ENCODE results near the gene CACNG8.
"Not testable (repeated sequence)": the region's sequence is repeated elsewhere in the genome, so short reads cannot be mapped to it uniquely, and the experiment has no call there.

CACNG8 gene

DNA sequence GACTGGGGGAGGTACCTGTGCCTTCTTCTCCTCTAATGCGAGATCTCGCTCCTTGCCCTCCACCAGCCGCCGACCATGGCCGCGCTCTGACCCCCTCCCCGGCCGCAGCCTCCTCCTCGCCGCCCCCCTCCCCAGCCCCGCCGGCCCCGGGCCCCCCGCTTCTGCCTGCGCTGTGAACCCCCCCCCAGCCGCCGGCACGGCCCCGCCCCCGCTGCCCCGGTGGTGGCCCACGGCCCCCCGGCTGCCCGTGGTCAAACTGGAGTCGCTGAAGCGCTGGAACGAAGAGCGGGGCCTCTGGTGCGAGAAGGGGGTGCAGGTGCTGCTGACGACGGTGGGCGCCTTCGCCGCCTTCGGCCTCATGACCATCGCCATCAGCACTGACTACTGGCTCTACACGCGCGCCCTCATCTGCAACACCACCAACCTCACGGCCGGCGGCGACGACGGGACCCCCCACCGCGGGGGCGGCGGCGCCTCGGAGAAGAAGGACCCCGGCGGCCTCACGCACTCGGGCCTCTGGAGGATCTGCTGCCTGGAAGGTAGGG, at the start of gene CACNG8:
TSS of gene CACNG8 (plus strand) at position 51 of the 545 bp plus-strand sequence.
- DNase-seq = no peak

DNA sequence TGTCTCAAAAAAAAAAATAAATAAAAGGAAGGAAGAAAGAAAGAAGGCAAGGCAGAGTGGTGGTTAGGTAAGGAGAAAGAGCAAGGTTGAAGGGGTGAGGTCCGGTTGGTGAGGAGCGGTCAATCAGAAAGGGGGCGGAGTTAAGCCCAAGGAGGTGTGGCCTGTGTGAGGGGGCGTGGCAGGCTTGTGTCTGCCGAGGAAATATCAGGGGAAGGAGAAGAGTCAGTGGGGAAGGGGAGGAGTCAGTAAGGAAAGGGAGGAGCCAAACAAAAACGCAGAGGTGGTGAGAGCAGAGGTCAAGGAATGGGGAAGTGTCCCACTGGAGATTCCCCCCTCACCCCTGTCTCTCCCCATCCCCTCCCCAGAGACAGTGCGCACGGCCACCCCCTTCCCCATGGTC, 47.7 kb upstream of the CACNG8 start:
- DNase-seq = peak; percentile 35 to 39 (median 36)

DNA sequence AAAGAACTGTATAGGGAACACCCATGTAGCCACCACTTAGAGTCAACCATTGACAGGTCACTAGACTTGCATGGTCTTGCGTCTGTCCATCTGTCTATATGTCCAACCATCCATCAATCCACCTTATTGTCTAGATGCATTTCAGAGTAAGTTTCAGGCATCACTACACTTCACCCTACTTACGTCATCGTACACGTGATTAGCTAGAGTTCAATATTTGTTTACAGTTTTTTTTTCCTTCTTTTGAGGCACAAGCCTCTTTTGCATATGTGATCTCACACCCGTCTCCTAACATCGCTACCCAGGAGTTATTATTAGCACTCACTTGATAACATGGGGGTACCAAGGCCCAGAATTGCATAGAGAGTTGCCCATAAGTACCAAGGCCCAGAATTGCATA, 46.7 kb upstream of the CACNG8 start:
- DNase-seq = no peak

DNA sequence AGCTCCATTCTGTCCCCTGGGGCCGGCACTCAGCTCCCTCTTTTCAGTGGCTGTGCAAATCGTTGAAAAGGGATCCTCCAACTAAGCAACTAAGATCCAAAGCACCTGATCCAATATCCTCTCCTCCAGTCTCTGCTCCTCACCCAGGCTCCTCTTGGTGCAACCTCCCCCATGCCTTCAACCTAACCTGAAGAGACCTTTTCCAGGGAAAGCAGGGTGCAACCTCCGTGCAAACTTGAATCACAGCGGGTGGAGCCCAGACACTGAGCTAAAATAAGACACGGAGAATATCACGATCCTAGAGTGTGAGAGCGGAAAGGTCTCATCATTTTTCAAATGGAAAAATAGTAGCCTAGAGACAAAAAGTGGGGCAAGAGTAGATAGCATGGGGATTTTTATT, 45.4 kb upstream of the CACNG8 start:
- DNase-seq = no peak

DNA sequence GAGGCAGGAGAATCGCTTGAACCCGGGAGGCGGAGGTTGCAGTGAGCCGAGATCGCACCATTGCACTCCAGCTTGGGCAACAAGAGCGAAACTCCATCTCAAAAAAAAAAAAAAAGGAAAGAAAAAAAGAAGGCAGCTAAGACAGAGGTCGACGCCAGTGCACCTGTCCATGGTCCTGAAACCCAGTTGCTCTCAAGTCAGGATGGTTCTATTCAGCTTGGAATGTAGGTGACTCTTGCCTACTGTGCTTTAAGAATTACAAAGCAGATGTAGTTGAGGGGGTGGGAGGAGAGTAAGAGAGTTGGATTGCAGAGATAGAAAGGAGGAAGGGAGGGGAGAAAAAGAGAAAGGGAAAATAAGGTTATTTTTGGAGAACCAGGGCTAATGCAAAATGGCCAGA, 35.0 kb upstream of the CACNG8 start:
- peak; percentile 54 to 80 (median 71) for DNase-seq

DNA sequence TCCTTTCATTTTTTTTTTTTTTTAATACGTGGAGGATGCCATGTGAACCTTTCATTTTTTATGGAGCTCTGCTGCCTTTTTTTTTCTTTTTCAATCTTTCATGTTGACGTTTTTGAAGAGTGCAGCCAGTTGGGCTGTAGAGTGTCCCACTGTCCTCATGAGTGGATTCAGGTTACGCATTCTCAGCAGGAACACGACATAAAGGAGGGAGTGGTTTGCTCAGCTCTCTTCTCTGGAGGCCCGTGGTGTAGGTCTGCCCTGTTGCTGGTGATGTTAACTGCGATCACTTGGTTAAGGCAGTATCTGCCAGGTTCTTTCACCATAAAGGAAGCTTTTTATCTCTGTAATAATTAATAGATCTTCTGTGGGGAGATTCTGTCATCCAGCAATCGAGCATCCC, 26.7 kb upstream of the CACNG8 start:
- DNase-seq = no peak

DNA sequence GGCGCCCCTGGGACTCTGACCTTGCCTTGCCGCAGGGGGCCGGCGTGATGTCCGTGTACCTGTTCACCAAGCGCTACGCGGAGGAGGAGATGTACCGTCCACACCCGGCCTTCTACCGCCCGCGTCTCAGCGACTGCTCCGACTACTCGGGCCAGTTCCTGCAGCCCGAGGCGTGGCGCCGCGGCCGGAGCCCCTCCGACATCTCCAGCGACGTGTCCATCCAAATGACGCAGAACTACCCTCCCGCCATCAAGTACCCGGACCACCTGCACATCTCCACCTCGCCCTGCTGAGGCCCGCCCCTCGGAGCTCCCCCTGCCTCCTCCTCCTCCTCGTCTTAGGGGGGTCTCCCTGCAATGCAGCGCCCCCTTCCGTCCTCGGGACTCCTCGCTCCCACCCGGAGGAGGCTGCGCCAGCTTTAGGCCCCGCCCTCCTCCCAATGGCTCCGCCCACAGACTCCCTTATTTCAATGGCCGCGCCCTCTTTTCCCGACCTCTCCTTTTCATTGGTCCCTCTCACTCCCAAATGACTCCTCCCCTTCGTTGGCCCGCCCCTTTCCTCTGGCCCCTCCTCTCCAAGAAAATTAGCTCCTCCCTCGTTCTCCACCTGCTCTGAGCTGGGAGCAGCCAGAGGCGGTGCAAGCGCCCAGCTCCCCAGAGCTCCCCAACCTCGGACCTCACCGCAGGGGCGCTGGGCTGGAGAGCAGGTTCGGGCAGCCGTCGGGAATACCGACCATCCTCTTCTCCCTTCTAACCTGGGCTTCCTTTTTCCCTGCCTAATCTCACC, 20.5 kb upstream of the CACNG8 start:
- peak; percentile 21 to 36 (median 30) for DNase-seq

DNA sequence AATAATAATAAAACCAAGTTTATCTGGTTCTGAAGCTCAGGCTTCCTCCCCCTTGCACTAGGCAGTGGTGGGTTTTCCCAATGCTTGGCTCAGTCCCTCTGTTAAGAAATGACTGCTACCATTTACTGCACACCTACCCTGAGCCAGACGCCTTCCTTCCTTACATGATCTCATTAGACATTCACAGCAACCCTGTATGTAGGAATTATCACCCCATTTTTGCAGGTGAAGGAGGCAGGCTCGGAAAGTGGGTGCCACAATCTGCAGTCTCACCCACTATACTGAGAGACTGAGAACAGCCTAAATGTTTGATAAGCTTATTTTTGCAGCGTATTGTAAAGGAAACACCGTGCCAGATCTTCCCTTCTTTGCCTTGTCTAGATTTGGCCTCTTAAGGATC, 18.3 kb upstream of the CACNG8 start:
- DNase-seq = no peak

DNA sequence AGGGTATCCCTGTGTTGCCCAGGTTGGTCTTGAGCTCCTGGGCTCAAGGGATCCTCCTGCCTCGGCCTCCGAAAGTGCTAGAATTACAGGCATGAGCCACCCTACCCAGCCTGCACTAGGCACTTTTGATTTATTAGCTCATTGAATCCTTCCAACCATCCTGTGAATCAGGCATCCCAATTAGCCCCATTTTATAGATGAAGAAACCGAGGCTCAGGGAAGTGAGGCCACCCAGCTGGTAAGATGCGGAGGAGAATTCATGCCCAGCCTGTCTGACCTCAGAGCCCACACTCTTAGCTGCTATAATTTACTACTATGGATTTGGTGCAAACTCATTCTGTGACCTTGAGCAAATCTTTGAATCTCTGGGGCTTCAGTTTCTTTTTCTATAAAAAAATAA, 17.8 kb upstream of the CACNG8 start:
- no peak for DNase-seq

DNA sequence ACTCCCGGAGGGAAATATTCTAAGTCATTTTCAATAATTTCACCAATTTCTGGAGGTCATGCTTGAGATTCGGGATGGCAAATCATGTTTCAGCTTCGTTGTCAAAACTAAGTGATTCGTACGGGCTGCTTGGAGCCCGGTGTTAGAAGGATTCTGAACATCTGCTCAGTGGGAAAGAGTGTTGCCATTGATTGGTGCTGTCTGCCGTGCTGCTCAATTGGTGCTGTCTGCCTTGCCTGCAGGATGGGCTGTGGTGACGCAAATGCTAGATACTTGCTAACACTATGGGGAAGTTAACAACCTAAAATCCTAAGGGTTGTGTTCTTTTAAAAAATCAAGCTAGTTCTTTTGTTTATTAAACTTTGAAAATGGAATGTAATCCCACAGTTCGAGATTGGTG, 17.3 kb upstream of the CACNG8 start:
- DNase-seq = peak; percentile 20 to 37 (median 37)

DNA sequence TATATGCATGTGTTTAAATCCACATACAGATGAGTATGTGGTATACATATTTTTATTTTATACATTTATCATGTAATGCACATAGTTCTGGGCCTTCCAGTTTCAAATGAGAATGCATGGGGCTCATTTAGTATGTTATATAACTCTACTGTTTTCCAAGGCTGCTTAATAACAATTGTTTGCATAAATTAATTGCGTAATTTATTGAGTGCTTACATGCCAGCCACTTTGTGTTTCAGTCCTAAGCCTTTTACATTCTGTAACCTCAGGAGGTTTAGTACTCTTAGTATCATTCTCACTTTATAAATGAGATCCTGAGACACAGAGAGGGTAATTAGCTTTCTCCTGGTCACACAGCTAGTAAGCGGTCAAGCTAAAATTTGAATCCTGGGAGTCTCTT, 16.7 kb upstream of the CACNG8 start:
- DNase-seq = no peak

DNA sequence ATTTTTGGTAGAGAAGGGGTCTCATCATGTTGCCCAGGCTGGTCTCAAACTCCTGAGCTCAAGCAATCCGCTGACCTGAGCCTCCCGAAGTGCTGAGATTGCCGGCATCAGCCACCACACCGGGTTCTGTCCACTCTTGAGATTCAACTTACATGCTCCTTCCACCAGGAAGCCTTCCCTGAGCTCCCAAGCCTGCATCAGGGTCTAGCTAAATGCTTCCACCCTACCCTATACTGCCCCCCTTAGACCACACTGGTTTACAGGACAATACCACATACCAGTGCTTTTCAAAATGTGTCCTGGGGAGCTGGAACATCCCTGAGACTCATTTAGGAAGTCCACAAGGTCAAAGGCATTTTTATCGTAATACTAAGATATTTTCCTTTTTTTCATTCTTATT, 15.1 kb upstream of the CACNG8 start:
- DNase-seq = peak in 1 of 3 donors; percentile 31

DNA sequence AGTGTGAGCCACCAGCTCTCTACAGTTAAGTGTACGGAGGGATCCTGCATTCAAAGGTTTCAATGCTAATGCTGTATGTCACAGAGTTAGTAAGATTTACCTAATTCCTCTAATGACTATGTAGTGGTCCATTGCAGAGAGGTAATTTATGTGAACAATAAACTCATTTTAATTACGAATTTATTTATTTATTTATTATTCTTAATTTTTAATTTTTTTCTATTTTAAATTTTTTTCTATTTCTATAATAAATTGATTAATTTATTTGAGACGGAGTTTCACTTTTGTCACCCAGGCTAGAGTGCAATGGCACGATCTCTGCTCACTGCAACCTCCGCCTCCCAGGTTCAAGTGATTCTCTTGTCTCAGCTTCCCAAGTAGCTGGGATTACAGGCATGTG, 14.1 kb upstream of the CACNG8 start:
- not testable (repeated sequence) for DNase-seq

DNA sequence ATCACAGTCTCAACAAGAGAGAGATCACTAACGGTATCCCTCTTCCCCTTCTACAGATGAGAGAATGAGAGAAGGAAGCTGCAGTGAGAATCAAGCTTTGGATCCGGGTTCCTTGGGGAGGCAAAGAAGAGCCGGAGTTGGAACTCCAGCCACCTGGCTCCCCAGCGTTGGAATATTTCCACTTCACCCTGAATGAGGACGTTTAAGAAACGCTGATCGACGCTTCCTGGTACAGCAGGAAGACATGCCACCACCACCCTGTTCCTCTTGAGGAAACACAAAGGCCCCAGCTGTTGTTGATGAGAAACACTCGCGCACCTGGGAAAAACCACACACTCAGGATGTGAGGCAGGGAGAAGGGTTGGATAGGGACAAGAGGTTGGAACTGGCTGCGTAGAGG, 11.3 kb upstream of the CACNG8 start:
- no peak for DNase-seq

DNA sequence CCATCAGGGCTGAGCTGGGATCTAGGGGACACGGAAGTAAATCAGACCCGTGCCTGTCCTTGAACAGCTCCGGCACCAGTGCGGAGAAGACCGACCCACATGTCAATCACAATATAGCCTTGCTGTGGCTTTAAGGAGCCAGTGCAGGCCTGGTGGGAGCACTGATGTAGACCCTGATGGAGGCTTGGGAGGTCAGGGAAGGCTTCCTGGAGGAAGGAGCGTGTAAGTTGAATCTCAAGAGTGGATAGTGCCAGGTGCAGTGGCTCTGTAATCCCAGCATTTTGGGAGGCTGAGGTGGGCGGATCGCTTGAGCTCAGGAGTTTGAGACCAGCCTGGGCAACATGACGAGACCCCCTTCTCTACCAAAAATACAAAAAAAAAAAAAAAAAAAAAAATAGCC, 10.8 kb upstream of the CACNG8 start:
- no peak for DNase-seq

DNA sequence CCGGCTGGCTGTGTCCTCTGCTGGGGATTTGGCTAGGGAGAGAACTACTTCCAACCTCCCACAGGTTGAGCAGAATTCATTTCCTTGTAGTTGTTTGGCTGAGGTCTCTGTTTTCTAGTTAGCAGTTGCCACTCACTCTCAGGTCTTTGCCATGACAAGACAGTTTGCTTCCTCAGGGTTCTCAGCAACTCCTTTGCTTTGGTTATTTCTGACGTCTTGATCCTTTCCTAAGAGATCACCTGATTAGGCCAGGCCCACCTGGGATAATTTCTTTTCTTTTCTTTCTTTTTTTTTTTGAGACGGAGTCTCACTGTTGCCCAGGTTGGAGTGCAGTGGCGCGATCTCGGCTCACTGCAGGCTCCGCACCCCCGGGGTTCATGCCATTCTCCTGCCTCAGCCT, 9.4 kb upstream of the CACNG8 start:
- DNase-seq = no peak

DNA sequence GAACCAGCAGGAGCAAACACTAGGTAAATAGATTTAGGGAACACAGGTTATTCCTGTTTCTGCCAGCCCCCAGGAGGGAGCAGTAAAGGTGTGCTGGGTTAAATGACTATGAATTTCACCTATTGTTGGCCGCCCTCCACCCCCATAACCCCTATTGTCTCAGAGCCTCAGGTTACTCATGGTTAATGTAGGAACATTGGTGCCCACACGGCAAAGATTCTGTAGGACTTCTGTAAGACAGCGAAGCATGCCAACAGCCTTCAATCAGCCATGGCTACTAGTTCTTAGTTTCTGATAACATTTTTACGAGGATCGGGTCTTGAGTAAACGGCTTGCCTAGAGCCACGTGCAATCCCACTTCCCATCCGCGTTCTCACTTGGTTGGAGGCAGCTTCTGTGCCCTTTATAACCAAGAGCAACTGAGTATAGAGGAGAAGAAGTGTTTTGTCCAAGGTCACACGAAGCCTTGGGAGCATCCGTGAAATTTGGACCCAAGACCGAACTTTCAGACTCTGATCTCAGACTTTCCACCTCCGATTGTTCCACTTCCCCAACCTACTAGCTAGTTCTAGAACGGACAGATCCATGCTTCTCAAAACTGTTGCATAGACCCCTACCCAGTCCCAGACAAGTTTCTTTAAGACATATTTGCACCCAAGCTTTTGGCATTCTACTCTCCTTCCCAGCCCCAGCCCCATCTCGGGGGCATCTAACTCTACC, 5.1 kb upstream of the CACNG8 start:
- no peak for DNase-seq

DNA sequence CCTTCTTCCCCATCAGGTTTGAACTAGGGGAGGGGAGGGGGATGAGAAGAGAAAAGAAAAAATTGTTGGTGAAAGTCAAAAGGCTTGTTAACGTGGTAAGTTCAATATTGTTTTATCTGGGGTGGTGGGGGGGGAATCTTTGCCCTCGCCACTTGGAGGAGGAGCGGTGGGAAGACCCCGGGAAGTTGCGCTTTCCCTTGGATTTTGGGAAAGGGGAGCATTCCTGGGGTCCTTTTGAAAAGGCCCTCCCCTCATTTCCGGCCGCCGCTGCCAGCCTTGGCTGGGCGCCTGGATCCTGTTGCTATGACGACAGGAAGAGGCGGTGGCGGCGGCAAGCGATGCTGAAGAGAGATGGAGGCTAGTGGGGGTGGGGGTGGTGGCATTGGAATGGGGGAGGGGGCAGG, 4.6 kb upstream of the CACNG8 start:
- no peak for DNase-seq

DNA sequence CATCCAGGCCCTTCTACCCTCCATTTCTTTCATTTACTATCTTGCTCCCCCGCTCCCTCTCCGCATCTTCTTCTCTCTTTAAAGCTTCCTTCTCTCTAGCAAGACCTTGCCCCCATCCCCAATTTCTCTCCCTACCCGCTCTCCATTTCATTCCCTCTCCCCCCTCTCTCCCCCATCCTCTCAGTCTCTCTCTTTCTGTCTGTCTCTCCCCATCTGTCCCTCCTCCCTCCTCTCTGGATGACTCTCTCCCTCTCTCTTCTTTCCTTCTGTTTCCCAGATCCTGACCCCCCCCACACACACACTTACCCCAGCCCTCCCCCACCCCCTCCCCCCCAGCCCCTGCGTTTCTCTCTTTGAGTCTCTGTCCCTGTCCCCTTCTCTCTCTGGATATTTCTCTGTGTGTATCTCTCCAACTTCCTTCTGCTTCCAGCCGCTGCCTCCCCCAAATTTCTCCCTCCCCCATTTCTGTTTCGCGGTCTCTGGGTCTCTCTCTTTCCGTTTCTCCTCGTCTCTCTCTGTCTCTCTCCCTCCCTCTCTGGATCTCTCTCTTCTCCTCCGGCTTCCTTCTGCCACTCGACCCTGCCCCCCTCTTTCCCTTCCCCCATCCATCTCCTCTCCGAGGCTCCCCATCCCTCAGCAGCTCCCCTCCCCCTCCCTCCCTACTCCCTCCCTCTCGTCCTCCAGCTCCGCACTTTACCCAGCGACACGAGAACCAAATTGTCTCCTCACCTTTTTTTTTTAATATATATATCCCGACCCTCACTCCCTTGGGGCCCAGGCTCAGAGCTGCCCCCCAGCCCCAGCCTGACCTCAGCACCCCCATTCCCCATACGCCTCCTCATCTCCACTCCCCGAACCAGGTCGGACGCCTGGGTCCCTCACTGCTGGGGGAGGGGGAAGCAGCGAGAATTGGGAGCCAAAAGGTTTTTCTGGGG, 3.6 kb upstream of the CACNG8 start:
- no peak for DNase-seq

DNA sequence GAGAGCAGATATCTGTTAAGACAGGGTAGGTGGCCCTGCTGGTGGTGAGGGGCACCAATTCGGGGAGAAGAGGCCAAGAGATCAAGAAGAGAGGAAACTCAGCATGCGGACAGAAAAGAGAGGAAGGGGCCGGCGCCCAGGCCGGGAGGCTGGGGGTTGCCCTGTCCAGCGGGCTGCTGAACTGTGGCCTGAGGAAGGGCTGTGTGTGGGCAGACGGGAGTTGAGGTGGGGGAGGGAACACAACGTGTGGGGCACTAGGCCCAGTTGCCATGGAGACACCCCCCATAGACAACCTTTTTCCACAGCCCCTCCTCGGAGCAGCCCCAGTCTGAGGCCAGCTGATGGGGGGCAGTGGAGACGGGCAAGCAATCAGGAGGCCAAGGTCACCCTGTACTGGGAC, 2.5 kb upstream of the CACNG8 start:
- DNase-seq = no peak

DNA sequence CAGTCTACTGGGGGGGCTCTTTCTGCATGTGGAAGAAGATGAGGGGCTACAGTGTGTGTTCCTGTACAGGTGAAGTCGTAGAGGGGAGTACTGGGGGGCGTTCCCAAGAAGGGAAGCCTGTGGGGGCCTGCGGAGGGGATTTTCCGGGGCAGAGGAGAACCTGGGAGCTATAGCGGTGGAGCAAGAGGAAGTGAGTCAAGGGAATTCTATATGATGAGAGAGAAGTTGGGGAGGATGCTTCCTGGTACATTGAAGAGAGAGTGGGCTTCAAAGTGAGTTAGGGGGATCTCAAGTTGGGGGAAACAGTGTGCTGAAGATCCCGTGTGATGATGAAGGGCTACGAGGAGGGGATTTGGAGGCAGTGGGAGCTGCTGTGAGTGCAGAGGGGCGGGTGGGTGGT, 1.9 kb upstream of the CACNG8 start:
- peak; percentile 33 to 44 (median 39) for DNase-seq

DNA sequence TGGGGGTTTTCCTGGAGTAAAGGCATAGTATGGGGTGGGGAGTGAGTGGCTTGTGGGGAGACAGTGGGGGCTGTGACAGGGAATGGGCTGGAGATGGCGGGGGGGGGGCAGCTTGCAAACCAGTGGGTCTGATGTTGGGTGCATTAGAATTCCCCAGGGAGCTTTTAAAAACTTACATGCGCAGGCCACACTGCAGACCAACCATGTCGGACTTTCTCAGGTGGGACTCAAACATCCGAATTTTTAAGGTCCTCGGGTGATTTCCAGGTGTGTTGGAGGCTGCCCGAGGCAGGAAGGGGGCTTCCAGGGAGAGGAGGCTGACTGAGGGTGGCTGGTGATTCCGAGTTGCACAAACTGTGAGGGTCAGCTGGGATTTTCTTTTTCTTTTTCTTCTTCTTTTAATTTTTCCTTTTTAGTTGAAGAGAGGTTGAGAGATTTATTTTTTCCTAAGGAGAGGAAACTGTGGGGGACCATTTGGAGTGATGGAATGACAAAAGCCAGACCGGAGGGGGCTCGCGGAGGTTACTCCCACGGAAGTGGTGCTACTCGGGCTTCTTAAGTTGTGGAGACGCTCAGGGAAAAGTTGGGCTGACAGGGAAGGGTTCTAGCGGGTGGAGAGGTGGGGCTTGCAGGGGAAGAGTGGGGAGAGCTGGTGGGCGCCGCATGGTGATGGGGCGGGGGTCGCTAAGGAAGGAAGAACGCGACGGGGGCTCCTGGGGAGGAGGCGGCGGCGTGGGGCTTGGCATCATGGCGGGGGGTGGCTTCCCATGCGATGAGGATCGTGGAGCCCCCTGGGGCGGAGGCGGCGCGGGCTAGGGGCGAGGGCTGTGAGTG, 997 bp upstream of the CACNG8 start:
- no peak for DNase-seq

Data from suppressor macrophage treated with lipopolysaccharide for 1 hour (primary cell).